NCI-H2107 treated with DMSO at 0.1 percent for 48 hours (cell line): ENCODE data around the gene SUSD1.
"Not testable (repeated sequence)": the region's sequence is repeated elsewhere in the genome, so short reads cannot be mapped to it uniquely, and the experiment has no call there.

Experiments used
- DNase-seq: peaks from one replicate; lab custom pipeline; 2025; ENCODE audit not compliant: unreplicated experiment; lab: John Stamatoyannopoulos, UW

Gene SUSD1

GRCh38 chr9:112104401-112104800 lies 70.7 kb downstream of the SUSD1 start:
- no peak for DNase-seq

DNA sequence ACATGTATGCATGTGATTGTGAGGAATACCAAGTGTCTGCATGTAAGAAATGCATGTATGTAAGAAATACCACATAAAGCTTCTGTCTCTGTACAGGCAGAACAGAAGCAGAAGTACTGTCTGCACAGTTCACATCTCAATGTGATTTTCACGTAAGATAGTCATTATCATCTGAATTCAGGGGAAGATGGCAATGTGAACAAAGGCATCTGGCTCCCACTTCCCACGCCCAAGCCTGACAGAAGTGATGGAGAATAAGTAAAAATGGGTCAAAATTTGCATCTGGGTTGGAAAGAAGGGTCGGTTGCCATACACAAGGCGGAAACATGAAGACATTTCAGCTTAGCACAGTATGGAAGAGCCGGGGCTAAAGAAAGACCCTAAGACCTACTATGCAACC lies 71.7 kb downstream of the SUSD1 start:
- DNase-seq = no peak

- peak; percentile 5 for DNase-seq
These were observed 77.1 kb downstream of the SUSD1 start for GRCh38 chr9:112097712-112098688.

- DNase-seq = no peak
These were observed 80.0 kb downstream of the SUSD1 start for GRCh38 chr9:112094948-112095681.

- DNase-seq = no peak
These were observed 80.9 kb downstream of the SUSD1 start for GRCh38 chr9:112094241-112094640.

DNA sequence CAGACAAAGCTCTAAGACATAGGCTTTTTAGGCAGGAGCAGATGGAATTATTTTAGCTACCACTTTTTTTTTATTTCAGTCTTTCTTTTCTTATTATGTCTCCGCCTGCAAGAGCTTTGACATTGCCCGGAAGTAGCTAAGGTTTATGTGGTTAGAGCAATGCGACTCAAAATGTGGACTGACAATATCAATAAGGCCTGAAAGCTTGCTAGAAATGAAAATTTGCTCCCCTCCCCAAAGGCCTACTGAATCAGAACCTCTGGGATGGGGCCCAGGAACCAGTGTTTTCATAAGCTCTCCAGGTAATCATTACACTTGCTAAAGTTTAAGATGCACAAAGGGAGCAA lies 81.3 kb downstream of the SUSD1 start:
- no peak for DNase-seq

DNA sequence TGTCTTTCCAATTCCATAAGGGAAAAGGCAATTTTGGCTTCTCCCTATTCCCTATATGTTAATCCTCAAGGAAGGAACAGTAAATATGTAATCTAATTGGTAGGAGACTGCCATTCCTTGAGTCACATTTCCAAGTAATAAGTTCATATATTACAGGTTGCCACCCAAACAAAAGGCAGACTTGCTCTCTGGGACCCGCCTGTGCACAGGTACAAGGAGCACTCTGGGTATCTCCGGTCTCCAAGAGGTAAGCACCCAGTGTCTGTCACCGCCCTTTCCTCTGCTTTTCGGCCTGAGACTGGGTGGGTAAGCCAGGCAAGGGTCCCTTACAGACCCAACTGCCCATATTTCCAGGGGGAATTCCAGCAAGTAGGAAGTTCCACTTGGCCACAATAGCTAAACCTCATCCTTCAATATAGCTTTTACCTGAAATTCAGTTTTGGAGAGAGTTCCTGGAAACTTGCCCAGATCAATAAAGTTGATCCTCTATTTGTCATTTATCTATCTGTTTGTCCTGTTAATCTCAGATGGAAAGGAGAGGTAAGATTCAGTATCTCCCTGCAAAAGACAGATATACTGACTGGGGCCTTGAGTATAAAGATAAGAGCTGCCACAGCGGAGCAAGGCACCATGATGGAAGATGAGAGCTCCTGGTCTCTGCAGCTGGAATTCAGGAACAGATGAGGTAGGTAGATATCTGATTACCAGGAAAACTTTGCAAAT lies 81.8 kb downstream of the SUSD1 start:
- DNase-seq = no peak

DNA sequence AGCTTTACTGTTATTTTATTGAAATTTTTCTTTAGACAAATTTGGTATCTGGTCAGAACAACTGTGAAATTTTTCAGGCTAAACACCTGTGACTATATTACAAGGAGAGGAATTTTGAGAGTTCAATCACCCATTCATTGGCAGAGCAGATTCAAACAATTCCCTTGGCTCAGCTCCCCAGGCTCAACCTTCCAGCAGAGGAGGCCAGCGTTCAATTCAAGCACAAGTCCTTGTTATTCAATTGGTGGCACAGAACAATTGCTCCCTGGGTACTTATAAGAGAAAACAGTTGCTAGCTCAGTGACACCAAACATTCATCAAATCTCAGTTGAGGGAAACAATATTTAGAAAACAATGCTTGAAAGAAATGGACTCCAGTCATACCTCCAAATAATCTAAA lies 83.3 kb downstream of the SUSD1 start:
- peak; percentile 52 for DNase-seq

GRCh38 chr9:112087506-112087905 lies 87.6 kb downstream of the SUSD1 start:
- no peak for DNase-seq

- DNase-seq = peak; percentile 44
These were observed 88.5 kb downstream of the SUSD1 start for GRCh38 chr9:112086627-112087026.

GRCh38 chr9:112084907-112085306 lies 90.2 kb downstream of the SUSD1 start:
- no peak for DNase-seq

DNA sequence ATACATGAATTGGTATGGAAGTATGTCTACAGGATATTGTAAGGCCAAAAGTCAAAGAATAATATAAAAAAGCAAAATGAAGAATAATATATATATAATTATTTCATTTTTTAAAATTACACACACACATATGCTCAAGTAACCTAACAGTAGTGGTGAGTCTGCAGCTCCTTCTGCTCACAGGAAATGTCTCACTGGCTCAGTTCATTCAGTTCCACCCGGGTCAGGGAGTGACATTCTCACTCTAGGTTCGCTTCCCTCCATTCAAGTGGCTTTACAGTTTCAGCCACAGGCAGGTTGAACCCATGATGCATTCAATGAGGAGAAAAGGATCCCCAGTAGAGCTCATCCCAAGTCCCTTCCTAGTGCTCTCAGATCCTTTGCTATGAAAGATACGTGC lies 90.8 kb downstream of the SUSD1 start:
- DNase-seq = no peak

GRCh38 chr9:112081918-112082729 lies 93.0 kb downstream of the SUSD1 start:
- DNase-seq = no peak

DNA sequence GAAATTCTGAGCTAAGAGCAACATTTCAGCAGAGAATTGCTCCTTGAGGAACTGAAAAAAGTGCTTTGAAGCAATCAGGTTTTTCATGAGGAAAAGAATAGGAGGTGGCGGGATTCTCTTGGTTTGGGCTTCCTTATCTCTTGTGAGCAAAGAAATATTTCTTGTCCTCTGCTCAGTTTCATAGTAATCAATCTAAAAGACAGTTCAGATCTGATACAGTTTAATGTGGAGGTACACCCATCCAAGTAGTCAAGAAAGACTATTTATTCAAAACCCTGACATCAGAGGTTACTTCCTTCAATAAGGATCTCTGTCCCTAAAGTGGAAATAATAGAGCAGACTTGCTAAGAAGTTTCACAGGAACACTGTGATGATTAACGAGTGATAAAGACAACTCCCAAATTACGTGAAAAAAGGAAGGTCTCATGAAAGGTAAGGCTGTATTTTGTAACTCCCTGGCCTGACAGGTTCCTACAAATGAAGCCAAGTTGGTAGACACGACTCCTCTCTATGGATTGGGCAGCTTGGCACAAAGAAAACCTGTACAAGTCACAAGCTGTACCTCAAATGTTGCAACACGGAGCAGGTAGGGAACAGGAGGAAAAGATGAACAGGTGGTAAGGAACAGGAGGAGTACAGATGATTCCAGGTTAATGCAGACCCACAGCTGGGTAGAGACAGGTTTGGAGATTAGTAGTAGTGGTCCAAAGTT lies 94.1 kb downstream of the SUSD1 start:
- no peak for DNase-seq

DNA sequence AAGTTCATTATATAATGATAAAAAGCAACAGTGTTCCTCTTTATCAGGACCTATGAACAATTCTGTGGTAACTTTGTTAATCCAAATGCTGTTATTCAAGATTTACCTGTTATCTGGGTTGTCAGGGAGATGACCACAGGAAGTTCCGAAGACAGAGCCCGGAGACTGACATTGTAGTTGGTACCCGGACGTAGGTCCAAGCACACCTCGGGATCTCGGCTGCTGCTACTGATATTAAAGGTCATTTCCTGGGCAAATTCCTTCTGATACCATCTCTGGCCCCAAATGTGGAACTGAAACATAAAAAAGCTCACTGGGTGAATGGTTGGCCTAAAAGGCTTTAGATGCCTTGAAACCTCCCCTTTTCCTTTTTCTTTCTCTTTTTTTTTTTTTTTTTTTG lies 96.7 kb downstream of the SUSD1 start:
- DNase-seq = no peak

DNA sequence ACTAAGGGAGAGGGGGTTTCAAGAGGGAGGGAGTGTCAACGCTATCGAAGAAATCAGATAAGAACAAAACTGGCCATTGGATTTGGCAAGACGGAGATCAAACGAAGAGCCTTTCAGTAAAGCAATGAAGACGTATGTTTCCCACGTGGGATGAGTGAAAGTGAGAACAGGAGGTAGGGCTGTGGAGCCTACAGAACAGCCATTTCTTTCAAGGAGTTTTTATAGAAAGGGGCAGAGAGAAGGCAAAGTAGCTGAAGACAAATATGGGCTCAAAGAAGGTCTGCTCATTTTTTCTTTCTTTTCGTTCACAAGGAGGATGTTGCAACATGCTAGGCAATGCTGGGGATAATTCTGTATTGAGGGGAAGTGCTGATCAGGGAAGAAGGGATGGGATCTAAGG lies 98.3 kb downstream of the SUSD1 start:
- DNase-seq = no peak

DNA sequence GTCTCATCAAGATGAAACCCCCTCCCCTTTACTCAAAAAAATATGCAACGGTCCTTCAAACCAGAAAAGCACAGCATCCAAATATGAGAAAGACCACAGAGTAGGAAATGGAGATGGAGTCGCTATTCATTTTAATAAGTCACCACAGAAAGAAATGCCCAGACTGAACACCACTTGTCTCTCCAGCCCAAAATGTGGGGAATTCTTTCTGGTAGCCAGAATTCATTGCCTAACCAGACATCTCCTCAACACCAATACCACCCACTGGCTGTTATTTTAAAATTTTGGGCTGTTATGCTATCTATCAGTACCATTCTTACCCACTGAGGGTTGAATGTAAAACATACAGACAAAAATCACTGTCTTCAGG lies 100.1 kb downstream of the SUSD1 start:
- no peak for DNase-seq

- DNase-seq = peak; percentile 8
These were observed 100.7 kb downstream of the SUSD1 start for GRCh38 chr9:112074250-112075008.

GRCh38 chr9:112073639-112074173 lies 101.4 kb downstream of the SUSD1 start:
- DNase-seq = not testable (repeated sequence)
